ENCODE measurements around the gene FGGY.
"Not testable (repeated sequence)": the region's sequence is repeated elsewhere in the genome, so short reads cannot be mapped to it uniquely, and the experiment has no call there.

FGGY gene

DNA sequence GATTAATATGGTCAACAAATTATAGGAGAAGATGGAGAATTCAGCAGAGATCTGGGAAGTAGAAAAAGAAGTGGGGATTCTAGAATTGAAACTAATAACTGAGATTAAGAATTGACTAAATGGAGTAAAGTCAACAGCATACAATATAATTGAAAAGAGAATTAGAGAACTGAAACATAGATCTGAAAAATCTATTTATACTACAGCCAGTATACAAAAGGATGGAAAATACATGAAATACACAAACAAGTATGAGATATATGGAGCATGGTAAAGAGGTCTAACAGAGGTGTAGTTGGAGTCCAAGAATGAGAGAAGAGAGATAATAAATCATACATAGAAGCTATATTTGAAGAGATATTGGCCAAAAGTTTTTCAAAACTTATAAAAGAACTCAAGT, 235.2 kb downstream of the FGGY start:
- TF ChIP-seq GATA1 (IDR thresholded peaks at IDR 0.05; ENCODE audit: low read depth, low read length) (no peak), POLR2A (IDR thresholded peaks at IDR 0.05; ENCODE audit: low read length) (no peak)

DNA sequence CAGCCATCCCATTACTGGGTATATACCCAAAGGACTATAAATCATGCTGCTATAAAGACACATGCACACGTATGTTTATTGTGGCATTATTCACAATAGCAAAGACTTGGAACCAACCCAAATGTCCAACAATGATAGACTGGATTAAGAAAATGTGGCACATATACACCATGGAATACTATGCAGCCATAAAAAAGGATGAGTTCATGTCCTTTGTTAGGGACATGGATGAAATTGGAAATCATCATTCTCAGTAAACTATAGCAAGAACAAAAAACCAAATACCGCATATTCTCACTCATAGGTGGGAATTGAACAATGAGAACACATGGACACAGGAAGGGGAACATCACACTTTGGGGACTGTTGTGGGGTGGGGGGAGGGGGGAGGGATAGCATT, 241.6 kb downstream of the FGGY start:
- DNase-seq = not testable (repeated sequence)

More for the DNA sequence above, 235.2 kb downstream of the FGGY start:
- DNase-seq = no peak

DNA sequence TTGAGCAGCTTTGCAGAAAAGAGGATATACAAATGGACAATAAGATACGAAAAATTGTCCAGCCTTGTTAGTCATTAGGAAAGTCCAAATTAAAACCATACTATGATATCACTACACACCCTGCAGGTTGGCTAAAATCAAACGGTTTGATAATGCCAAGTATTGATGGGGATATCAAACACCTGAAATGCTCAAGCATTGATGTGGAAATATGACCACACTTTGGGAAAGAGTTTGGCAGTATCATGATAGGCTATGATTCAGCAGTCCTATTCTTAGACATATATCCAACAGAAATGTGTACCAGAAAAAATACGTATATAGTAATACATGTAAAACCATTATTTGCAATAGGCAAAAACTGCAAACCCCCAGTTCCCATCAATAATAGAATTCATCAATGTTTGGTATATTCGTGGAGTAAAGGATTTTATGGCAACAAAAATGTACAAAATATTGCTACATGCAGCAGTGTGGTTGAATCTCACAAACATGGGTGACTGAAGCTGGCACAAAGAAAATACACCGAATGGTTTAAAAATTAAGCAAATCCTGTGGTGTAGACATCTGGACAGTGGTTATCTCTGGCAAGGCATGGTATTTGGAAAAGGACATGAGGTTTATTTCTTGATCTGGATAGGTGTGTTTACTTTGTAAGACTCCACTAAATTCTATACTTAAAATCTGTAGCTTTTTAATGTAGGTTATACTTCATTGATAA, 243.2 kb downstream of the FGGY start:
- no peak for DNase-seq
- TF ChIP-seq POLR2A (IDR thresholded peaks at IDR 0.05; ENCODE audit: low read length) = no peak
- no peak for TF ChIP-seq GATA1 (IDR thresholded peaks at IDR 0.05; ENCODE audit: low read depth, low read length)

DNA sequence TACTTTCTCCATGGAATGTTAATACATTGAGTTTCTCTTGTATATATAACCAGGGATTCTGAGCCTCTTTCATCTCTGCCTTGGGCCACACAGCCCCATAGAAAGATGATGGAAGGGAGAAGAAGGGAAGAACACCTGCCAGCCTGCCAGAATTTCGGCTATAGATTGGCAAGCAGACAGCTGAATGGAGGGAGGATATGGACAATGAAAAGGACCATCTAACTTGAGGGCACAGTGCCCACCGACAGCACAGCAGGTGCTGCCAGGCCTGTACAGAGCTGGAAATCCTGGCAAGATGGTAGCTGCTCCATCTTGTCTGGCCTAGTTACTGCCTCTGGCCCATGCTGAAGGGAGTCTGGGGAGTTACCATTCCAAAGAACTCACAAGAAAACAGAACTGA, 244.3 kb downstream of the FGGY start:
- TF ChIP-seq POLR2A (IDR thresholded peaks at IDR 0.05; ENCODE audit: low read length) (no peak), GATA1 (IDR thresholded peaks at IDR 0.05; ENCODE audit: low read depth, low read length) (no peak)
- no peak for DNase-seq

DNA sequence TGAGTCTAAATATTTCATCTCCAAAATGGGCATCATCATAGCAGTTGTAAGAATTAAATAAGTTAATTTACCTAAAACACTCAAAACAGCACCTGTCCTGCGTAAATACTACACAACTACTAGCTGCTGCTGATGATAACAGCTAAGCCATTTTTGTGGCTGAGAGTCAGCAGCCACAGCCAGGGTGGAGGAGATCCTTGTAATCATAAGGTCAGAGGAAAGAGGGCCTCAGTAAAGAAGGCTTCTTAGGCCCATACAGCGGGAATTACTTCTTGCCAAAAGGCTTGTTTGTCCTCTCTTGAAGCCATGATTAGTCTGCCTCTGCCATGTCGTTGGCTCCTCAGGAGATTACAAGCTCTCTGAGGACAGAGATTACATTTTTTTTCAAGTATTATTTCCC, 245.0 kb downstream of the FGGY start:
- TF ChIP-seq POLR2A (IDR thresholded peaks at IDR 0.05; ENCODE audit: low read length) (no peak), GATA1 (IDR thresholded peaks at IDR 0.05; ENCODE audit: low read depth, low read length) (no peak)
- no peak for DNase-seq

DNA sequence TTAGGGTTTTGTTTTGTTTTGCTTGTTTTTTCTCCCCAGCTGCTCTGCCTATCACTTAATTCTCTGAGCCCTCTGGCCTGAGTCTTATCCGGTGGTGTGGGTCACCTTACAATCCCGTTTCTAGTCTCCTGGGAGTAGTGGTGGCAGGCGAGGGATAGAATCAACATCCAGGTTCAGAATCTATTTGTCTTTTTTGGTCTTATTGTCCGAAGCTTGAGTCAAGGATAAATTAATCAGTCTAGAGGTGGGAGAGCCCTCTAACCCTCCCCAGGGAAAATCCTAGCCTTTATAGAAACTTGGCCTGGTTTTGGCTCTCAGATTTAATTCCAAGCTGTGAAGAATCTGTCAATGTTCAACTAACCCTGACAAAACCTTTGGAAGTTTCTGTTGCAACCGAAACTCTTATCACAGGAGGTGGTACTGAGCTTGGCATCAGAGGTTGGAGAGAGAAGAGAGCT, 246.3 kb downstream of the FGGY start:
- TF ChIP-seq POLR2A (IDR thresholded peaks at IDR 0.05; ENCODE audit: low read length) = no peak
- no peak for TF ChIP-seq GATA1 (IDR thresholded peaks at IDR 0.05; ENCODE audit: low read depth, low read length)

DNA sequence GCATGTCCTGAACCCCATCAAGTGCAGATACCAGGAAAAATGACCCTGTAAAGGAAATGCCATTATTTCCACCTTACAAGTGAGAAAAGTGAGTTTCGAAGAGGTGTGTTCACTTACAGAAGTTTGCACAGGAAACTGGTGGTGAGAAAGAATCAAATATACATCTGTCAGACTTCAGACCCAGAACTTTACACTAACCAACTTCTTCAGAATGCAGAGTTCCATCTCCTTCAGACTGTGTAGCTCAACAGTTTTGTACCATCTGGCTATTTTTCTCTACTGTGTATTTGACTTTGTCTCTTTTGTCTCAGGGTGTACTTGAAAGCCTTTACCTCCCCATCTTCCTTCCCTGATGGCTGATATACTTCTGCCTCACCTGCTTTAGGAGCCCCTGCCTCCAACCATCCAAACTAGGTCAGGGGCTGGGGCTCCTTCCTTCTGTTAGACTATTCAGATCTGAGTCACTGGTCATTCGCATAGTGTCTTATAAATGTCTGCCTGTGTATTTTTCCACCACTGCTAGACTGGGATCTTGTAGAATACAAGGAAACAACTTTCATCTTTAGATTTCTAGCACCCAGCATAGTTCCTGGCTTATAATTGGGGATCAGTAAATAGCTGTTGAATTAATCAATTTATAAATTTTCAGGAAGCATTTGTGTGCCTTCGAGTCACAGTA, 247.9 kb downstream of the FGGY start:
- no peak for TF ChIP-seq POLR2A (IDR thresholded peaks at IDR 0.05; ENCODE audit: low read length)
- TF ChIP-seq GATA1 (IDR thresholded peaks at IDR 0.05; ENCODE audit: low read depth, low read length) = no peak
- DNase-seq = no peak

More for the DNA sequence above, 246.3 kb downstream of the FGGY start:
- no peak for DNase-seq

DNA sequence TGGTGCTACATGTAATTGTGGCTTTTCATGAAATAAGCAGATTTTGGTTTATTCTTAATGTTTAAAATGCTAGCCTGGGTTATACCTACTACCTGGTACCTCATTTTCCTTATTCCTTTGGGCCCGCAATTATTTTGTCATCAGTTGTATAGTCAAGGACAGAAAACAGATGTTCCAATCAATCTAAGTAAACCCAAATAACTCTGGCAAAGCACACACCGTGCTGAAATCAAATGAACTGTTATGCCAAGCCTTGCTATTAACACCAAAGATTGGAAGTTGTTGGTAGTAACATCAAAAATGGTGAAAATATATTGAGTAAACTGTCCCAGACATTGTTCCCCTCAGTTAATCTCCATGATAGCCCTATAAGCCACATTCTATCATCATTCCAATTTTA, 248.9 kb downstream of the FGGY start:
- TF ChIP-seq GATA1 (IDR thresholded peaks at IDR 0.05; ENCODE audit: low read depth, low read length) (no peak), POLR2A (IDR thresholded peaks at IDR 0.05; ENCODE audit: low read length) (no peak)
- DNase-seq = no peak

DNA sequence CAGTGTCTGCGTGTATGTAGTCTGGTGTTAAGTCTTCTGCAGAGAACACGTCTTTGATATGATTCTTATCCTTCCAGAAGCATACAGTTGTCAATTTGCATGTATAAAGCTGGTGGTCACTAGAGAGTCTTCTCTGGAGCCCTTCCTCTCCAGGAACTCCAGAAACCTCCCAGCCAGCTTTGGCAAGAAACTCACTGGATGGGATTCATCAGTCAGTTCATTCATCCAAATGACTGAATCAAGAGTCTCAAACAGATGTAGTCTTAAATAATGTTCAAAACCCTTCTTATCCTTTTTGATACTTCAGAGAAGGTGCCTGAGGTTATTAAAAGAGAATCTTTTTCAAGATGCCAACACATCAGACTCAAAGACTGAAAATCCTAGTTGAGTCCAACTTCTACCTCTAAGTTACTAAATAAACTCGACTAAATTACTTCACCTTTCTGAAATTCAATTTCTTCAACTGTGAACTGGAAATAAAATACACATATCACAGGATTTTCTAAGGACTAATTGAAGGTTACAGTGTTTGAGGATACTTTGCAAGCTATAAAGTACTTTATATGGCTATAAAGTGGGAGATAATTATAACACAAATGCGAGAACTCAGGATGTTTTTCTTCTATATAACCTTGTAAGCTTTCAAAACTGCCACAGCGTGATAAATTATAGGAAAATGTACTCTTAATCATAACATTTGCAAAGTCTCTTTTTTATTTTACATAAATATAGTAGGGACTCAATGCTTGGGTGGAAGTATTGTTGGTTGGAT, 252.4 kb downstream of the FGGY start:
- no peak for DNase-seq
- no peak for TF ChIP-seq POLR2A (IDR thresholded peaks at IDR 0.05; ENCODE audit: low read length)
- TF ChIP-seq GATA1 (IDR thresholded peaks at IDR 0.05; ENCODE audit: low read depth, low read length) = no peak

DNA sequence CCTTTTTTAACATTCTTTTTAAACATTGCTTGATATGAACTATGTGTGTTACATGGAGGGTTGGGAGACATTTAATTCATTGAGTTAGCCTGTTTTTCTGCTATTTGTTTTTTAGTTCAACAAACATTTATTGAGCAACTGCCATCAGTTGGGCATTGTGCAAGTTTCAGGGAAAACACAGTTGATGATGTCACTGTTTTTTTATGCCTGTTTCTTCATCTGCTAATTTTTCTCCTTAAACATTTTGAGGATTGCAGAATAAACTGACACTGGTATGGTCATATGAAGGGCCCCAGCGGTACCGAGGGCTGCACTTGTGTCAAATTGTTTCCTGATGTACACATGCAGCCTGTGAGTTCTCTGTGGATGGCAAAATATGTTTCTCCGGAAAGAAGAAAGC, 253.0 kb downstream of the FGGY start:
- TF ChIP-seq GATA1 (IDR thresholded peaks at IDR 0.05; ENCODE audit: low read depth, low read length) = no peak
- no peak for TF ChIP-seq POLR2A (IDR thresholded peaks at IDR 0.05; ENCODE audit: low read length)
- no peak for DNase-seq

DNA sequence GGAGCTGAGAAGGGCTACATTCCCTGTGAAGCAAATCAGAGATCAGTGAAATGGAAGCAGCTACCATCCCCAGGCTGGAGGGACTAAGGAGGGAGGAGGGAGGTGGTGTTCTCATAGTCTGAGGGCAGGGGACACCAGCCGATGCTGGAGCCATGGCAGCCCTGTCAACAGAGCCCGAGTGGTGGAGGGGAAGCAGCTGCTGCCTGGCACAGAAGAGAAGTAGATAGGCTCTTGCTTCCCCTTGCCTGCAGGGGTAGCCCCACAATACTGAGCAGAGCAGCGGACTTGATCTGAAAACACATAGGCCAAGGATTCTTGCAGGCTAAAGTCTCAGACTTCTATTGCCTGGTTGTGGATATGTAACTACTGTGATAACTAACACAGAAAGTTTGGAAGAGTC, 255.1 kb downstream of the FGGY start:
- TF ChIP-seq GATA1 (IDR thresholded peaks at IDR 0.05; ENCODE audit: low read depth, low read length) = no peak
- TF ChIP-seq POLR2A (IDR thresholded peaks at IDR 0.05; ENCODE audit: low read length) = no peak
- DNase-seq = no peak

DNA sequence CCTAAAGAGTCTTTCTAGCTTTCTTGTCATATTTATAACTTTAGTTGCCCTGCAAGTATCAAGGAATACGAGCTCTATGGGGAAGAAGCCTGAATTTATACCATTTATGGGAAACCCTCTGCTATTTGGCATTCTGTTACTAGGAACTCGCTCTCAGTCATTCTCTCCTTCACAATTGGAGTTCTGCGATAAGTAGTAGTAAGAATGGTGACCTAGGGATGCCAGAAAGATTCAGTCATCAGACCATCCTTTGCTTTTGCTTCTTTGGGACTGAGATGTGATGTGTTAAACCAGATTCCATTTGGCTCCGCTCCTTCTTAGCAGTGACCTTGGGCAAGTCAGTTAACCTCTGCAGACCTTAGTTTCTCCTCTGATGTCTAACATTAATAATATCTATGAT, 256.5 kb downstream of the FGGY start:
- TF ChIP-seq POLR2A (IDR thresholded peaks at IDR 0.05; ENCODE audit: low read length) (no peak), GATA1 (IDR thresholded peaks at IDR 0.05; ENCODE audit: low read depth, low read length) (no peak)
- no peak for DNase-seq

DNA sequence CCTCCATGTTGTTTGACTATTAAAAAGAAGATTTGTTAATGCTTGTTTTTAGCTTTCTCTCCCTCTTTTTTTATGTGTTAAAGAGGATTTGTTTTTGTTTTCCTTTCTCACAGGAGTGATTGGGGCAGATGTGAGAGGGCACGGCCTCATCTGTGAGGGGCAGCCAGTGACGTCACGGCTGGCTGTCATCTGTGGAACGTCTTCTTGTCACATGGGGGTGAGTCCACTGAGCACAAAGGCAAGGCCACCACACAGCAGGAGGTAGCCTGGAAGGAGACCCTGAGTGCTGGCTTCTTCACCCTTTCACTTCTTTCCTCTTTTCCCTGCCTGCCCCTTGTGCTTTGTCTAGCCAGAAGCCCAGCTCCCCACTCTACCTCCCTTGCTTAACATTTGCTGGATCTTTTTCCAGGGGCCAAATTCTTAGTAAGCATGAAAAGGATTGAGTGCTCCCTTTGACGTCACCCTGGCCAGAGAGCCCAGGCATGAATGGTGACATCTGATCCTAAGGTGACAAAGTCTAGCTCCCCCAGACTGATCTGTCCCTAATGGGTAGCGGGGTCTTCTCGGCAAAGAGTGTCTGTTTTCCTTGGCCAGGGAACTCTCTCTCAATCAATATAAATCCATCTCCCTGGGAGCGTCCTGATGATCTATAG, 257.2 kb downstream of the FGGY start:
- TF ChIP-seq POLR2A (IDR thresholded peaks at IDR 0.05; ENCODE audit: low read length) (no peak), GATA1 (IDR thresholded peaks at IDR 0.05; ENCODE audit: low read depth, low read length) (no peak)
- DNase-seq = no peak

DNA sequence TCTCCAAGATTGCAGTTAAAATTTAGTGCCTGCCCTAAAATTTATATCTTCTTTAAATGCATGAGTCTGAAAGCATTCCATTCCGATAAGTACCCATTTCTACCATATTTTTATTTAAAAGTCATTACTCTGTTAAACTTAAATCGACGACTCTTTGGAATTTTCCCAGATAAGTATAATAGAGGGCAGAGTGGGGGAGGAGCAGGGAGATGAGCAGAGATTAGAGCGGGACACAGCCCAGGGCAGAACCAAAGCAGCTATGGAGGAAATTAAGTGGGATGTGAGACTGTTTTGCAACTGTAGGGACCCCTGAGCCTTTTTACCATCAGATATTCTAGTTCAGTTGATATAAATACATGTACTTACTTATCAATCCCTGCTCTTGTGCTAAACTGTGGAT, 257.9 kb downstream of the FGGY start:
- TF ChIP-seq POLR2A (IDR thresholded peaks at IDR 0.05; ENCODE audit: low read length) (no peak), GATA1 (IDR thresholded peaks at IDR 0.05; ENCODE audit: low read depth, low read length) (no peak)
- no peak for DNase-seq
